GM18505 (cell line): ENCODE data around the gene CASTOR2.
A peak's percentile ranks its signal among the peaks of the same experiment; 100 is the strongest.
"Not testable (repeated sequence)": the region's sequence is repeated elsewhere in the genome, so short reads cannot be mapped to it uniquely, and the experiment has no call there.

Experiments used
- ATAC-seq: cut with Tn5 transposase; IDR thresholded peaks from one replicate; pipeline ENCODE4 v1.9.1; 2021; ENCODE audit not compliant: unreplicated experiment

The CASTOR2 gene

DNA sequence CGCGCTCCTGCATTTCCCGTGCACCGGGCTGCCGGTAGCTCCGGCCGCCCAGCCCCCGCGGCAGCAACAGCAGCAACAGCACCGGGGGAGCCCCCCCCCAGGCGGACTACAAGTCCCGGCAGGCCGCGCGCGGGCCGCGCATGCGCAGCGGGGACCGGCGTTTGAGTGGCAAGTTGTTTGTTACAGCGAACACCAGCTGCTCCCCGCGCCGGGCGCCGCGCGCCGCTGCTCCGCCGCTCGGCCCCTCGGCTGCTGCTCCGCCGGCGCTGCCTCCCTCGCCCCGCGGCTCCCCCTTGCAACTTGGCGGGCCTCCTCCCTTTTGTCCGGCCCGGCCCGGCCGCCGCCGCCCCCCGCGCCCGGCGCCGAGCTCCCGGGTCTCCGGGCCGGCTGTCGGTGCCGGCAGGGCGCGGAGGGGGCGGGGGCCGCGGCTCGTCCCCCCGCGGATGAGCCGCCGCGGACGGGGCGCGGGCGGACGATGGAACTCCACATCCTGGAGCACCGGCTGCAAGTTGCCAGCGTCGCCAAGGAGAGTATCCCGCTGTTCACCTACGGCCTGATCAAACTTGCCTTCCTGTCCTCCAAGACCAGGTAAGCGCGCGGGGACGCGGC is at the start of gene CASTOR2:
TSS of gene CASTOR2 (plus strand) at position 195 of the 609 bp plus-strand sequence. CDS start at position 476, 281 bp downstream.
- ATAC-seq = peak; percentile 87

DNA sequence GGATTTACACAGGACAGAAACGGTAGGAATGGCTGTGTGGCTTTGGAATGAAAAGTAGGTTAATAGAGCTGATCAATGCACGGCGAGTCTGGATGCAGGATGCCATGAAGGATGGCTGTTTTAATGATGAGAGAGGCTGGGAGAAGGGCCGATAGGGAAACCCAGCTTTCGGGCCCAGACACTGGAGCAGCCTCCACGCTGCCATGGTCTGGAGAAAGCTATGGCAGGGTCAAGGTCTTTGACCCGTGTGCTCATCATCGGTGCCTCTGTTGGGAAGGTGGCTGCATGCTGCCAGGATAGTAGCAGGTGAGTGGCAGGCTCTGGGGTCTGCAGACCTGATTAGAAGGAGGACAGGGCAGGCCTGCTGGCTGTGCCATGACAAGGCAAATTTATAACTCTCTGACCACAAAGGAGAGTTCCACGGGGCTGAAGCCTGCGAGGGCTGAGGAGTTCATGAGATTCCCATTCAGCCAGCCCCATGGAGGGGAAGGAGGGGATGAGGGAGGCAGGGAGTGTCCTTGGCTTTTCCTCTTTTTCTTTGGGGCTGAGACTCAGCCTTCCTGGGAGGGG is 42.1 kb upstream of the CASTOR2 start:
- not testable (repeated sequence) for ATAC-seq

GRCh38 chr7:74923644-74924043 is 40.9 kb upstream of the CASTOR2 start:
- ATAC-seq = not testable (repeated sequence)

DNA sequence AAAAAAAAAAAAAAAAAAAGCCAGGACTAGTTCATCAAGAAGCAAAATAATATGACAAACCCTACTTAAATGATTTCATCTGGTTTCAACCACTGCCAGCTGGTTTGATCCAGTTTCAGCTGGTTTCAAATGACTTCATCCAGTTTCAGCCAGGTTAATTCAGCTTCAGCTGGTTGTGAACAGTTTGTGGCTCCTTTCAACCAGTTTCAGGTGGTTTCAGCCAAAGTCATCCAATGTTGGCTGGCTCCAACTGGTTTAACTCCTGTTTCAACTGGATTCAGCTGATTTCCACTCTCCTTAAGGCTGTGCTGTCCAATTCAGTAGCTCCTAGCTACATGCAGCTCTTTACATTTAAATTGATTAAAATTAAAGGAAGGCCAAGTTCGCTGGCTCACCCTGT is 37.5 kb upstream of the CASTOR2 start:
- not testable (repeated sequence) for ATAC-seq

DNA sequence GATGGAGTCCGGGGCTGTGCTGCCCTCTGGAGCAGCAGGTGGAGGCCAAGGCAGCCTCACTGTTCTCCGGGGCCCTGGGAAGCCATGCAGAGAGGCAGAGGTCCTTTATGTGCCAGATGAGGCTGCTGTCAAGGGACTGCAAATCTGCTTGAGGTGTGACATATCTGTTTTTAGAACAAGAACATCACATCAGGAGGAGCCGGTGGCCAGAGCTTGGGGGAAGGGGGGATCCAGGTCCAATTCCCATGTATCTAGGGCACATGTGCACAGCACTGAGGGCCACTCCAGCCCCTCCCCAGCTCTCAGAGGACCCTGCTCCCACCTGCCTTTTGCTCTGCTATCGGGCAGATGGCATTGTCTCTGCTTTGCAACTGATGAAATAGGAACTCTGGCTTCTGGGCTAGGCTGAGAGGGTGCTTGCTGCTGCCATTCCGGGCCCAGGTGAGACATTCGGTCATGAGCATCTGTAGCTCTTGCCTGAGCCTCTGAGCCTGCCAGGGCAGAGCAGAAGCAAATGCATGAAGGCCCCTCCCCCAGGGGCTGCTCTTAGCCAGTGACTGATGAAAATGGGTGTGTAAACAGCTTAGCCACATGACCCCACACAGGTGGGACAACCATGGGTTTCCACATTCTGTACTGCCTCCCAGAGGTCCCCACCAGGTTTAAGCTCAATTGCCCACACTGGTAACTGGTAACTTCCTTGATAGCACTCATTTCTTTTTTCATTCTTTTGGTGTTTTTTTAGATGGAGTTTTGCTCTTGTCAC is 32.8 kb upstream of the CASTOR2 start:
- ATAC-seq = not testable (repeated sequence)

DNA sequence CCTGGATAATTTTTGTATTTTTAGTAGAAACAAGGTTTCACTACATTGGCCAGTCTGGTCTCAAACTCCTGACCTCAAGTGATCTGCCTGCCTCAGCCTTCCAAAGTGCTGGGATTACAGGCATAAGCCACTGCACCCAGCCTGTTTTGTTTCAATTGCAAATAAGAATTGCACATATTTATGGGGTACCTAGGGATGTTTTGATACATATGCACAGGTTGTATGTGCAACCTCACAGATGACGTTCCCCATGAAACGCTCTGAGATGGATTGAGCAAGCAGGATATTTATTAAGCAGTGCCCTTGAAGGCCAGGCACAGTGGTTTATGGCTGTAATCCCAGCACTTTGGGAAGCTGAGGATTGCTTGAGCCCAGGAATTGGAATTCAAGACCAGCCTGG is 25.1 kb upstream of the CASTOR2 start:
- ATAC-seq = not testable (repeated sequence)

GRCh38 chr7:74941302-74942069 is 23.0 kb upstream of the CASTOR2 start:
- not testable (repeated sequence) for ATAC-seq

GRCh38 chr7:74943923-74944322 is 20.6 kb upstream of the CASTOR2 start:
- ATAC-seq = not testable (repeated sequence)

DNA sequence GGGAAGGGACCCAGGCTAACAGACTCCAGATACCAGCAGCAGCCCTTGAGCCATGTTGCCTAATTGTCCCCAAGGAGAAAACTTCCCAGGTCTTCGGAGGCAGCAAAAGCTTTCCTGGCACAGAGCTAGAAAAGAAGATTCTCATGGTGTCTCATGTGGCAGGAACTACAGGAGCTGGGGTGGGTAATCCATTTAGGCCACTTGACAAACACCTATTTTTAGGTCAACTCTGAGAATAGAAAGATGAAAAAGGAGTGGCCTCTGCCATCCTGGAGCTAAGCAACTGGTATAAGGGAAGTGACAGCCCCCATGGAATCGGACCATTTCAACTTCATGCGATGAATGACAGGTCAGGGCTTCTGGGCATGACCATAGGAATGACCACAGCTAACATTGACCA is 16.8 kb upstream of the CASTOR2 start:
- not testable (repeated sequence) for ATAC-seq

DNA sequence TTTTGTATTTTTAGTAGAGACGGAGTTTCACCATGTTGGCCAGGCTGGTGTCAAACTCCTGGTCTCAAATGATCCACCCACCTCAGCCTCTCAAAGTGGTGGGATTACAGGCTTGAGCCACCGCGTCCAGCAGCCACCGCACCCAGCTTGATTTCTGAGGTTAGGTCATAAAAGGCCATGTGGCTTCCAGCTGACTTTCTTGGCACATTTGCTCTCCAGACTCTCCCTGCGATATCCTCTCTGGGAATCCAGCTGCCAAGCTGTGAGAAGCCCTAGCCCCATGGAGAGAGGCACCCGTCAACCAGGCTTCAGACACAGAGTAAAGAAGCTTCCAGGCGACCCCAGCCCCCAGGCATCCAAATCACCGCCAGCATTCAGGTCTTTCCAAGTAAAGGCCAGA is 10.7 kb upstream of the CASTOR2 start:
- ATAC-seq = not testable (repeated sequence)

DNA sequence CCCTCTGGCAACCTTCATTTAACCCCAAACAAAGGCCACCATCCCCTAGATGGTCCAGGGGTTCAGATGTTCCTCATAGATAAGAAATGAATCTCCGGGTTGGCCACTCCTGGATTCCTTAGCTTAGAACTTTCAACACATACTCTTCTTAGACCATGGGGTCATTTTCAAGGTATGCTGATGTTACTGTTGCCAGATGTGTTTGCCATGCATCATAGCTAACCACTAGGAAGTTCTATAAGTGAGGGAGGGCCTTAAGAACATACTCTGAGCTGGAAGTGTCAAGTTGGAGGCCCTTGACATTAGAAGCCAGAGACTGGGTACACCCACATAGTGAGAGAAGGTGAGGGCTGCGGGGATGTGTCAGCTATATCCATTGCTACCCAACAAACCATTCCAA is 6.2 kb upstream of the CASTOR2 start:
- not testable (repeated sequence) for ATAC-seq

GRCh38 chr7:74963704-74964510 is 598 bp upstream of the CASTOR2 start:
- ATAC-seq = not testable (repeated sequence)

GRCh38 chr7:74966208-74966854 is 1.8 kb downstream of the CASTOR2 start:
- ATAC-seq = not testable (repeated sequence)

GRCh38 chr7:74966909-74967308 is 2.4 kb downstream of the CASTOR2 start:
- not testable (repeated sequence) for ATAC-seq

DNA sequence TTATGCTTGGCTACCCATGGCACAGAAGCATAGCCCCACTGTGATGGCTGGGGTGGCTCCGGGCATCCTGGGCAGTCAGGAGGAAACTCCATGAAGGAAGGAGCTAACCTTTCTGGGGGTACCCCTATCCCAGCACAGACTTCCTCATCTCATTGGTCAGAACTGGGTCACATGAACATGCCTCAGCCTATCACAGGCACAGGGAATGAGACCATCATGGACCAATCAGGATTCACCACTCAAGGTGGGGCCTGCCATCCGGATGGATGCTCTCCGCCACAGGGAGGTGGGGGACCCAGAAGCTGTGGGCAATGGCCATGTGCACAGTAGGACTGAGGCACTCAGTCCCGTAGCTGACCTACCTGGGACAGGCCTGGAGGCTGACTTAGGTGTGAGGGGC is 6.9 kb downstream of the CASTOR2 start:
- ATAC-seq = not testable (repeated sequence)

DNA sequence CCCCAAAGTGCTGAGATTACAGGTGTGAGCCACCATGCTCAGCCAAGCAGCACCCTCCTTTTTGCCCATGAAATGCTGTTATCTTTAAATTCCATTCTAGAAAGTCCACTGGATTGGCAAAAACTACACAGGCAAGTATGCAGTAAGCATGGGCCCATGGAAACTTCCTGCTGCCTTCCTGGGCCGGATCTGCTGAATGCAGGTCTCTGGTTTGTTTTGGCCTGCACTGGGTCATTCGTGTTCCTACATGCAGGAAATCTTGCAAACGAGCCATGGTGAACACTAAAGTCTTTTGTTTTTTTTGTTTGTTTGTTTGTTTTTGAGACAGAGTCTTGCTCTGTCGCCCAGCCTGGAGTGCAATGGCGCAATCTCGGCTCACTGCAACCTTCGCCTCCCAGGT is 7.9 kb downstream of the CASTOR2 start:
- ATAC-seq = not testable (repeated sequence)

- ATAC-seq = not testable (repeated sequence)
These were observed 11.5 kb downstream of the CASTOR2 start for GRCh38 chr7:74975959-74976358.

DNA sequence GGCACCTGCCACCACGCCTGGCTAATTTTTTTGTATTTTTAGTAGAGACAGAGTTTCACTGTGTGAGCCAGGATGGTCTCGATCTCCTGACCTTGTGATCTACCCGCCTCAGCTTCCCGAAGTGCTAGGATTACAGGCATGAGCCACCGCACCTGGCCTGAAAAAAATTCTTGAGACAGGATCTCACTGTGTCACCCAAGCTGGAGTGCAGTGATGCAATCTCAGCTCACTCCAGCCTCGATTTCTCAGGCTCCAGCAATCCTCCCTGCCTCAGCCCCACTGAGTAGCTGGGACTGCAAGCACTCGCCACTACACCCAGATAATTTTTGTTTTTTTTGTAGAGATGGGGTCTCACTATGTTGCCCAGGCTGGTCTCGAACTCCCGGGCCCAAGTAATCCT is 13.0 kb downstream of the CASTOR2 start:
- ATAC-seq = not testable (repeated sequence)

- not testable (repeated sequence) for ATAC-seq
These were observed 23.9 kb downstream of the CASTOR2 start for GRCh38 chr7:74988436-74988835.
